Endothelial cell of umbilical vein (primary cell): Measurements from ENCODE around the gene CALHM1. TPM values are rescaled to one million over a fixed set of nuclear protein-coding genes. Genes with fewer than 3 reads are reported as not detected.

Source experiments
- BruUV-seq: library from RNA; stranded (reverse); fragments of 400-500 nt; replicated peaks from 2 replicates; lab custom pipeline; 2021; lab: Mats Ljungman, UMichigan
- CTCF ChIA-PET: fragments of 300-600, 350-600 bp; sonication (Branson Sonifier 250); formaldehyde crosslinking; loops from one replicate; lab custom pipeline; 2021; ENCODE audit warnings: antibody characterized with exemption, inconsistent platforms; lab: Charles Lee
- POLR2A ChIA-PET: fragments of 300-600, 350-600 bp; sonication (Branson Sonifier 250); formaldehyde crosslinking; loops from one replicate; lab custom pipeline; 2021; ENCODE audit warnings: antibody characterized with exemption, inconsistent platforms; lab: Charles Lee
- DNase-seq: peaks from one replicate; pipeline ENCODE4 v3.0.0-alpha.2; 2011; ENCODE audit warnings: low read depth, low spot score
- FAIRE-seq: peaks from 2 replicates; lab custom pipeline; 2011; peaks lifted over from hg19 to GRCh38; lab: Jason Lieb, UNC
- H2AFZ ChIP-seq: 2 replicates; pipeline ENCODE4 v1.6.0; 2012; ENCODE audit warnings: low read depth, low read length, control low read depth, inconsistent platforms
- H3K27ac ChIP-seq: 2 replicates; pipeline ENCODE4 v1.5.1; 2011; ENCODE audit warnings: low read depth, mild to moderate bottlenecking, control low read depth, low read length, moderate library complexity; ENCODE audit not compliant: insufficient read depth
- H3K27me3 ChIP-seq, 2 experiments: 2 replicates each; pipeline versions ENCODE4 v1.6.0 to v1.6.1; 2011; ENCODE audit warnings: low read length in 2 of 2, mixed read lengths in 1 of 2; ENCODE audit not compliant: control insufficient read depth in 2 of 2, insufficient read depth in 2 of 2
- H3K36me3 ChIP-seq, 2 experiments: 2 replicates in 1 of 2; 3 replicates in 1 of 2; pipeline ENCODE4 v1.5.1; 2011; ENCODE audit warnings: low read length in 2 of 2, mild to moderate bottlenecking in 1 of 2, moderate library complexity in 1 of 2; ENCODE audit not compliant: control insufficient read depth in 2 of 2, insufficient read depth in 2 of 2; ENCODE audit errors: extremely low read depth in 1 of 2
- H3K4me1 ChIP-seq: 3 replicates; pipeline ENCODE4 v1.5.1; 2011; ENCODE audit warnings: mild to moderate bottlenecking, low read length; ENCODE audit not compliant: control insufficient read depth, insufficient read depth; ENCODE audit errors: extremely low read depth
- H3K4me2 ChIP-seq: 2 replicates; pipeline ENCODE4 v1.6.1; 2011; ENCODE audit warnings: low read length, control low read depth, mixed read lengths; ENCODE audit not compliant: insufficient read depth
- H3K4me3 ChIP-seq, 3 experiments: fragments of 200-600 bp in 1 of 3; sonication (generic), shearing (Covaris generic) in 1 of 3; replicated peaks in 1 of 3; 2 replicates each; pipeline ENCODE4 v1.5.1; 2011 to 2016; ENCODE audit warnings: control low read depth in 3 of 3, low read length in 3 of 3, mild to moderate bottlenecking in 2 of 3, inconsistent platforms in 1 of 3, low read depth in 1 of 3, moderate library complexity in 1 of 3; ENCODE audit not compliant: insufficient read depth in 1 of 3
- H3K79me2 ChIP-seq: 2 replicates; pipeline ENCODE4 v1.6.0; 2012; ENCODE audit warnings: low read length, inconsistent platforms; ENCODE audit not compliant: control insufficient read depth, insufficient read depth
- H3K9ac ChIP-seq: replicated peaks from 2 replicates; pipeline ENCODE3; 2011; ENCODE audit warnings: low read length, control low read depth; ENCODE audit not compliant: insufficient read depth; ENCODE audit errors: extremely low read depth
- H3K9me1 ChIP-seq: replicated peaks from 3 replicates; pipeline ENCODE4 v1.6.0; 2011; ENCODE audit warnings: mild to moderate bottlenecking, low read length; ENCODE audit not compliant: control insufficient read depth, insufficient read depth; ENCODE audit errors: extremely low read depth
- H3K9me3 ChIP-seq: replicated peaks from 2 replicates; pipeline ENCODE4 v1.5.1; 2012; ENCODE audit warnings: low read length, inconsistent platforms; ENCODE audit not compliant: control insufficient read depth, insufficient read depth
- H4K20me1 ChIP-seq: replicated peaks from 2 replicates; pipeline ENCODE3; 2011; ENCODE audit warnings: mild to moderate bottlenecking, low read length; ENCODE audit not compliant: control insufficient read depth, insufficient read depth; ENCODE audit errors: extremely low read depth
- CTCF ChIP-seq, 2 donors: IDR thresholded peaks; 1 replicate in 1 of 2; 2 replicates in 1 of 2; pipeline ENCODE4 v1.5.1; 2011; ENCODE audit warnings: low read length in 2 of 2, mild to moderate bottlenecking in 2 of 2, moderate library complexity in 2 of 2, control low read depth in 1 of 2, inconsistent platforms in 1 of 2, low read depth in 1 of 2; ENCODE audit not compliant: insufficient read depth in 1 of 2; ENCODE audit errors: extremely low read depth in 1 of 2
- EZH2 ChIP-seq: IDR thresholded peaks from 2 replicates; pipeline ENCODE4 v1.6.1; 2012; ENCODE audit warnings: borderline replicate concordance, low read depth, mild to moderate bottlenecking, moderate library complexity, low read length, inconsistent platforms; ENCODE audit not compliant: severe bottlenecking
- FOS ChIP-seq: IDR thresholded peaks from 2 replicates; pipeline ENCODE4 v1.6.1; 2011; ENCODE audit warnings: mild to moderate bottlenecking, low read length, moderate library complexity, borderline replicate concordance; ENCODE audit not compliant: insufficient read depth
- GATA2 ChIP-seq: IDR thresholded peaks from 2 replicates; pipeline ENCODE4 v1.7.0; 2011; ENCODE audit warnings: low read depth, mild to moderate bottlenecking, moderate library complexity, mixed read lengths, low read length; ENCODE audit not compliant: insufficient read length, insufficient read depth
- JUN ChIP-seq: IDR thresholded peaks from 2 replicates; pipeline ENCODE4 v1.6.1; 2011; ENCODE audit warnings: borderline replicate concordance, low read depth; ENCODE audit not compliant: insufficient read length, insufficient read depth
- MYC ChIP-seq: IDR thresholded peaks from one replicate; pipeline ENCODE4 v1.6.1; 2011; ENCODE audit warnings: mild to moderate bottlenecking, low read depth, low read length
- POLR2A ChIP-seq: IDR thresholded peaks from 2 replicates; pipeline ENCODE4 v1.6.1; 2012; ENCODE audit warnings: low read depth, mild to moderate bottlenecking, control low read depth, low read length
- POLR2AphosphoS5 ChIP-seq: IDR thresholded peaks from 2 replicates; pipeline ENCODE4 v1.6.1; 2012; ENCODE audit warnings: low read depth, mild to moderate bottlenecking, control low read depth, low read length, moderate library complexity; ENCODE audit not compliant: insufficient read depth
- dilution Hi-C: fragments of 300-500 bp; cut with MboI; formaldehyde crosslinking; loops from one replicate; pipeline ENCODE4 v1.15.0; 2019; ENCODE audit warnings: low sequenced_read_pairs; ENCODE audit not compliant: extremely low pct_ligation_motif_present
- intact Hi-C: fragments of 100-400 bp; cut with micrococcal nuclease; formaldehyde crosslinking; loops from one replicate; pipeline ENCODE4 v1.10.0; 2022
- polyA plus RNA-seq, 4 experiments: library from polyadenylated mRNA; depleted of rRNA in 3 of 4; stranded (reverse) in 3 of 4; unstranded in 1 of 4; fragments of >200 nt; gene quantifications; 2 replicates each; pipeline versions ENCODE4 v1.2.1 to v1.2.3, GENCODE V29; 2011 to 2012; ENCODE audit warnings: missing spikeins in 1 of 4
- total RNA-seq: library from RNA; stranded (reverse); gene quantifications from 2 replicates; pipeline ENCODE4 v1.2.3, GENCODE V29; 2021
- TF ChIP-seq, protein P1 (sequence below): IDR thresholded peaks from 2 replicates; pipeline ENCODE4 v1.6.1; 2011; ENCODE audit not compliant: insufficient read depth, insufficient read length

The CALHM1 gene
- total and polyA plus RNA-seq, 2 donors (not counting 3 experiments of a cell fraction or from before 2014, with no cell fraction given): not detected

DNA sequence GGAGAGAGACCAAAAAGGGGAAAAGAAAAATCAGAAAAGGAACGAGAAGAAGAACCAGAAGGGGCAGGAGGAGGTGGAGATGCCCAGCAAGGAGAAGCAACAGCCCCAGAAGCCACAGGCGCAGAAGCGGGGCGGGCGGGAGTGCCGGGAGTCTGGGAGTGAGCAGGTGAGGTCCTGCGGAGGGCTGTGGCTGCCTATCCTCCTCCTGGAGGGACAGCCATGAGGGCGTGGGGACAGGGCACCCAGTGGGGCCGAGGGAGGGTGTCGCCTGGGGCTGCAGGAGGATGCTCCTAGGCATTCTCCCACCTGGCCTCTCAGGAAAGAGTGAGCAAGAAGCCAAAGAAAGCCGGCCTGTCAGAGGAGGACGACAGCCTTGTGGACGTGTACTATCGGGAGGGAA, 18.3 kb downstream of the CALHM1 start:
- no peaks in the 10 kb centered on the region for H4K20me1 ChIP-seq
- peaks cover 12% of the 10 kb centered on the region for H3K4me1 ChIP-seq
- H3K9me3 ChIP-seq: no peaks in the 10 kb centered on the region
- H3K27me3 ChIP-seq: no peaks in the 10 kb centered on the region
- H3K4me3 ChIP-seq: no peak overlapping the region
- BruUV-seq: no TSS peak
- TF ChIP-seq MYC (no peak), POLR2AphosphoS5 (no peak), GATA2 (no peak), EZH2 (no peak), JUN (no peak), CTCF (IDR thresholded peaks at IDR 0.05; ENCODE audit: extremely low read depth in 1 of 2, insufficient read depth in 1 of 2, low read depth in 1 of 2, low read length in 2 of 2) (no peak), POLR2A (no peak), FOS (no peak)
- TF ChIP-seq, protein P1, sequence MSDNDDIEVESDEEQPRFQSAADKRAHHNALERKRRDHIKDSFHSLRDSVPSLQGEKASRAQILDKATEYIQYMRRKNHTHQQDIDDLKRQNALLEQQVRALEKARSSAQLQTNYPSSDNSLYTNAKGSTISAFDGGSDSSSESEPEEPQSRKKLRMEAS: no peak
- no peak overlapping the region for H2AFZ ChIP-seq
- H3K36me3 ChIP-seq: peaks cover 31 to 64% of the 10 kb centered on the region in 2 experiments
- DNase-seq: no peak
- H3K79me2 ChIP-seq: no peaks in the 10 kb centered on the region
- intact Hi-C loops (no loop called here), dilution Hi-C loops (no loop called here)
- CTCF ChIA-PET: interaction anchor here (1.1 kb wide), 1 partner anchor 40 kb away, joined by 3 read pairs; no protein-coding TSS in a partner anchor
- no peak for FAIRE-seq
- POLR2A ChIA-PET: no interaction called here
- H3K4me2 ChIP-seq: no peak overlapping the region
- H3K27ac ChIP-seq: no peak overlapping the region
- no peaks in the 10 kb centered on the region for H3K9me1 ChIP-seq
- H3K9ac ChIP-seq: no peak overlapping the region
